Vagina (tissue), 2 donors: ENCODE data around the gene GDNF.

ENCODE experiments used
- CTCF ChIP-seq, 3 experiments: fragments of 450-650 bp in 2 of 3; fragments of 200-600 bp in 1 of 3; sonication (generic) in 1 of 3; IDR thresholded peaks; one replicate each; pipeline ENCODE4 v1.5.1; 2017 to 2019; ENCODE audit warnings: antibody characterized with exemption in 3 of 3, mild to moderate bottlenecking in 2 of 3, moderate library complexity in 2 of 3
- POLR2A ChIP-seq, 2 donors: fragments of 450-650 bp; IDR thresholded peaks; one replicate each; pipeline ENCODE4 v1.6.1; 2017; ENCODE audit warnings: antibody characterized with exemption in 2 of 2, mild to moderate bottlenecking in 2 of 2, moderate library complexity in 2 of 2

GRCh38 chr5:37816883-37817282 lies 23.0 kb downstream of the GDNF start:
- TF ChIP-seq CTCF (IDR thresholded peaks at IDR 0.05) (no peak), POLR2A (IDR thresholded peaks at IDR 0.05) (no peak)
